HCT116 (cell line): Measurements from ENCODE around the gene RPL10A. TPM values are rescaled to one million over a fixed set of nuclear protein-coding genes. Genes with fewer than 3 reads are reported as not detected.

ENCODE experiments used
- ATAC-seq: fragments of 200-7000 bp; cut with Tn5 transposase; 2 replicates; pipeline ENCODE4 v1.9.1; 2020; ENCODE audit warnings: mild to moderate bottlenecking, moderate library complexity
- BruUV-seq: library from RNA; stranded (reverse); fragments of 400-500 nt; replicated peaks from 2 replicates; lab custom pipeline; 2021; lab: Mats Ljungman, UMichigan
- CTCF ChIA-PET: fragments of 300-600 bp; sonication (Branson Sonifier 250); formaldehyde crosslinking; loops from one replicate; lab custom pipeline; 2021; ENCODE audit warnings: antibody characterized with exemption; lab: Charles Lee
- POLR2A ChIA-PET: fragments of 300-600, 350-600 bp; sonication (Branson Sonifier 250); formaldehyde crosslinking; loops from one replicate; lab custom pipeline; 2021; ENCODE audit warnings: antibody characterized with exemption; lab: Charles Lee
- RAD21 ChIA-PET, 2 experiments: fragments of 300-600 bp; sonication (Branson Sonifier 250); formaldehyde crosslinking; loops; one replicate each; lab custom pipeline; 2023; ENCODE audit warnings: low total read pairs in 2 of 2; ENCODE audit not compliant: uncharacterized antibody in 2 of 2, unreplicated experiment in 2 of 2, low non-redundant PET in 1 of 2; lab: Charles Lee
- DNase-seq: peaks from one replicate; pipeline ENCODE4 v3.0.0-alpha.2; 2010; ENCODE audit warnings: low read depth, low spot score
- H2AFZ ChIP-seq: fragments of 200-600 bp; shearing (Covaris generic), sonication (generic); 2 replicates; pipeline ENCODE4 v1.6.1; 2017; ENCODE audit warnings: low read depth, mixed run types, mixed read lengths, antibody characterized with exemption, low read length; ENCODE audit not compliant: poor library complexity, severe bottlenecking
- H3K27ac ChIP-seq: 2 replicates; pipeline ENCODE4 v1.5.1; 2012; ENCODE audit warnings: low read depth, low read length
- H3K27me3 ChIP-seq: fragments of 200-600 bp; sonication (generic); 2 replicates; pipeline ENCODE4 v1.6.1; 2016; ENCODE audit warnings: mixed run types, low read length, mixed read lengths; ENCODE audit not compliant: insufficient read depth
- H3K36me3 ChIP-seq, 2 experiments: fragments of 200-500 bp in 1 of 2; fragments of 200-600 bp in 1 of 2; sonication (Bioruptor generic) in 1 of 2; sonication (generic) in 1 of 2; 2 replicates each; pipeline versions ENCODE4 v1.5.1 to v1.6.1; 2014 to 2016; ENCODE audit warnings: low read length in 2 of 2, inconsistent platforms in 1 of 2, mixed read lengths in 1 of 2, mixed run types in 1 of 2; ENCODE audit not compliant: insufficient read depth in 2 of 2, control insufficient read depth in 1 of 2
- H3K4me1 ChIP-seq, 2 experiments: fragments of 200-600 bp in 1 of 2; sonication (generic) in 1 of 2; 2 replicates each; pipeline versions ENCODE4 v1.5.1 to v1.6.1; 2012 to 2017; ENCODE audit warnings: low read length in 2 of 2, inconsistent platforms in 1 of 2, mild to moderate bottlenecking in 1 of 2, mixed read lengths in 1 of 2, mixed run types in 1 of 2, moderate library complexity in 1 of 2; ENCODE audit not compliant: insufficient read depth in 2 of 2, control insufficient read depth in 1 of 2
- H3K4me2 ChIP-seq: fragments of 200-600 bp; sonication (generic); 2 replicates; pipeline ENCODE4 v1.6.1; 2017; ENCODE audit warnings: mixed run types, low read length, mixed read lengths
- H3K4me3 ChIP-seq, 2 experiments: fragments of 200-600 bp in 1 of 2; sonication (generic) in 1 of 2; replicated peaks in 1 of 2; 2 replicates each; pipeline ENCODE4 v1.5.1; 2011 to 2016; ENCODE audit warnings: low read length in 2 of 2, control low read depth in 1 of 2, low read depth in 1 of 2, mild to moderate bottlenecking in 1 of 2, mixed read lengths in 1 of 2, mixed run types in 1 of 2
- H3K79me2 ChIP-seq: fragments of 200-600 bp; sonication (generic); 2 replicates; pipeline ENCODE4 v1.6.1; 2017; ENCODE audit warnings: mild to moderate bottlenecking, mixed run types, low read length, moderate library complexity, mixed read lengths; ENCODE audit not compliant: insufficient read depth
- H3K9ac ChIP-seq: fragments of 200-600 bp; sonication (generic); 2 replicates; pipeline ENCODE4 v1.6.1; 2016; ENCODE audit warnings: low read length, mixed read lengths
- H3K9me2 ChIP-seq: fragments of 200-600 bp; sonication (generic), shearing (Covaris generic); 2 replicates; pipeline ENCODE4 v1.6.1; 2017; ENCODE audit warnings: mixed run types, mild to moderate bottlenecking, moderate library complexity; ENCODE audit not compliant: insufficient read depth
- H3K9me3 ChIP-seq, 2 experiments: fragments of 200-500 bp in 1 of 2; fragments of 200-600 bp in 1 of 2; sonication (Bioruptor generic) in 1 of 2; sonication (generic) in 1 of 2; 2 replicates each; pipeline ENCODE4 v1.6.1; 2014 to 2017; ENCODE audit warnings: low read length in 2 of 2, mixed read lengths in 2 of 2, inconsistent platforms in 1 of 2, low read depth in 1 of 2, mild to moderate bottlenecking in 1 of 2, mixed run types in 1 of 2, moderate library complexity in 1 of 2; ENCODE audit not compliant: control insufficient read depth in 1 of 2, insufficient read depth in 1 of 2
- H4K20me1 ChIP-seq: fragments of 200-600 bp; sonication (generic), shearing (Covaris generic); 2 replicates; pipeline ENCODE4 v1.6.1; 2017; ENCODE audit warnings: mixed run types, mild to moderate bottlenecking, moderate library complexity; ENCODE audit not compliant: insufficient read depth
- CBX3 ChIP-seq: IDR thresholded peaks from 2 replicates; pipeline ENCODE4 v1.6.1; 2012; ENCODE audit warnings: low read depth
- CEBPB ChIP-seq: IDR thresholded peaks from 2 replicates; pipeline ENCODE4 v1.6.1; 2012; ENCODE audit warnings: low read depth
- EGR1 ChIP-seq: IDR thresholded peaks from 2 replicates; pipeline ENCODE4 v1.6.1; 2012; ENCODE audit warnings: low read depth
- EZH2 ChIP-seq: fragments of 200-600 bp; sonication (generic); IDR thresholded peaks from 2 replicates; pipeline ENCODE4 v1.6.1; 2017; ENCODE audit warnings: antibody characterized with exemption, mixed run types
- FOSL1 ChIP-seq: IDR thresholded peaks from 2 replicates; pipeline ENCODE4 v1.6.1; 2012; ENCODE audit warnings: low read depth
- POLR2AphosphoS5 ChIP-seq: IDR thresholded peaks from 2 replicates; pipeline ENCODE4 v1.6.1; 2011; ENCODE audit warnings: mild to moderate bottlenecking, low read depth, low read length, moderate library complexity
- RAD21 ChIP-seq: IDR thresholded peaks from 2 replicates; pipeline ENCODE4 v1.6.1; 2012; ENCODE audit warnings: low read depth, mild to moderate bottlenecking
- SIN3A ChIP-seq: IDR thresholded peaks from 2 replicates; pipeline ENCODE4 v1.6.1; 2012; ENCODE audit warnings: low read depth
- SP1 ChIP-seq: IDR thresholded peaks from 2 replicates; pipeline ENCODE4 v1.6.1; 2012; ENCODE audit warnings: low read depth
- SRF ChIP-seq: IDR thresholded peaks from 2 replicates; pipeline ENCODE4 v1.6.1; 2012; ENCODE audit warnings: low read depth
- TCF7L2 ChIP-seq: IDR thresholded peaks from 2 replicates; pipeline ENCODE4 v1.7.0; 2011; ENCODE audit warnings: borderline replicate concordance, inconsistent platforms; ENCODE audit not compliant: insufficient read depth, insufficient read length; ENCODE audit errors: extremely low read depth
- YY1 ChIP-seq: IDR thresholded peaks from 2 replicates; pipeline ENCODE4 v1.6.1; 2011; ENCODE audit warnings: low read length, low read depth, moderate library complexity, mild to moderate bottlenecking; ENCODE audit not compliant: insufficient replicate concordance; ENCODE audit errors: extremely low read depth
- ZFX ChIP-seq: fragments of 450-650 bp; IDR thresholded peaks from 2 replicates; pipeline ENCODE4 v1.6.1; 2017
- ZNF274 ChIP-seq: fragments of 200-500 bp; sonication (Bioruptor generic); IDR thresholded peaks from 2 replicates; pipeline ENCODE4 v1.6.1; 2014; ENCODE audit warnings: mild to moderate bottlenecking, low read depth, low read length, inconsistent platforms
- intact Hi-C: fragments of 100-400 bp; cut with micrococcal nuclease; formaldehyde crosslinking; loops from 2 replicates; pipeline ENCODE4 v1.10.0; 2022
- total RNA-seq: library from RNA; stranded (reverse); gene quantifications from one replicate; pipeline ENCODE4 v1.2.1, GENCODE V29; 2021; ENCODE audit not compliant: unreplicated experiment
- TF ChIP-seq, protein P1 (sequence below): IDR thresholded peaks from 2 replicates; pipeline ENCODE4 v1.6.1; 2012
- TF ChIP-seq, protein P2 (sequence below), 3 experiments: fragments of 200-600 bp in 1 of 3; sonication (generic) in 1 of 3; IDR thresholded peaks in 2 of 3; conservative IDR thresholded peaks in 1 of 3; 2 replicates each; pipeline ENCODE4 v1.5.1; 2012 to 2017; ENCODE audit warnings: low read depth in 2 of 3, low read length in 2 of 3, antibody characterized with exemption in 1 of 3, borderline replicate concordance in 1 of 3, control low read depth in 1 of 3, mild to moderate bottlenecking in 1 of 3, mixed read lengths in 1 of 3, mixed run types in 1 of 3, moderate library complexity in 1 of 3; ENCODE audit not compliant: insufficient read depth in 1 of 3
- TF ChIP-seq, protein P3 (sequence below): IDR thresholded peaks from 2 replicates; pipeline ENCODE4 v1.6.1; 2012; ENCODE audit warnings: low read depth

RPL10A gene
- total RNA-seq, 1 experiment from 2014 or later: 1,981 TPM

DNA sequence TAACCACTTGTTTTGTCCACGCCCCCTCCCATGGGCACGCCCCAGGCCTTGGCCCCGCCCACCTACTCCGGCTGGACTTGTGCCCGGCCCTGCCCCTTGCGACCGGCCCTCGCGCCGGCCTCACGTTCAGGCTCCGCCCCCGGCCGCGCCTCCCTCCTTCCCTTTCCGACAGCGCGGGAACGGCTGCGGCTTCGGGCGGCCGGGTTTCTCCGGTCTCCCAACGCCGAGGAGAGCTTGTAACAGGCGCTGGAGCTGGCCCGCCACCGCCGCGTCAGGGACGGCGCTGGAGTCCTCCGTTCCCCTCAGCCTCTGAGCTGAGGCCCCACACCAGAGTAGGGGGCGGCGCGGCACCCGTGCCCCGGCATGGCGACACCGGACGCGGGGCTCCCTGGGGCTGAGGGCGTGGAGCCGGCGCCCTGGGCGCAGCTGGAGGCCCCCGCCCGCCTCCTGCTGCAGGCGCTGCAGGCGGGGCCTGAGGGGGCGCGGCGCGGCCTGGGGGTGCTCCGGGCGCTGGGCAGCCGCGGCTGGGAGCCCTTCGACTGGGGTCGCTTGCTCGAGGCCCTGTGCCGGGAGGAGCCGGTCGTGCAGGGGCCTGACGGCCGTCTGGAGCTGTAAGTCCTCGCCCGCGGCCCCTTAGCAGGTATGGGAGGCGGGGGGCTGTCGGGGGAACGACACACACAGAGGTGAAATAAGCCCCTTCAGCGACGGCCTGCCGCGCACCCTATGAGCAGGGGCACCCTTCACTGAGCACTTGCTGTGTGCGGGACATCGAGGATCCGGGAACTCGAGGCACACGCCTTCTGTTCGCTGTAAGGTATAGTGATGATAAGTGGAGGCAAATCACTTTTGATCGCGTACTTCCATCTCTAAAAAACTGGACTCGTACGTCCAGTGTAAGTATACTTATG, 15.8 kb upstream of the RPL10A start, which contains the start of gene FANCE (continued):
- no peak for TF ChIP-seq RAD21

DNA sequence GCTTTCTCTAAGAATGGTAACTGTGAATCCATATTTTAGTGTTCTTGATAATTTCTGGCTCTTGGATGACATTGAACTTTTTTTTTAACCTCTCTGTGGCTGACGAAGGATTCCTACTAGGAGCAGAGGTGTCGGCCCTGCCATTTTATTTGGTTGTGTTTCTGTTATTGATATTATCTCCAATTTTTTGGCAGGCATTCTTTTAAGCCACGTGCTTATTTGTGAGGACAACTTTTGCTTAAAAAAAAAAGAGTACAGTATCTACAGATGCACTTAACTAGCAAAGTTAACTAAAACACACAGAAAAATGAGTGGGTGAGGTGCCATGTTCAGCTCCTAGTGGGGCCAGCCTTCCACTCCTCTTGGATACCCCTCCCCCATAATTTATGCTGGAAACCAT, 15.0 kb upstream of the RPL10A start:
- Histone ChIP-seq H4K20me1 (no peaks in the 10 kb centered on the region), H3K27ac (no peak overlapping the region), H3K9ac (peak overlapping the region; percentile 76), H2AFZ (no peak overlapping the region), H3K9me2 (no peaks in the 10 kb centered on the region), H3K79me2 (no peaks in the 10 kb centered on the region), H3K27me3 (no peaks in the 10 kb centered on the region), H3K36me3 (peaks cover 2 to 11% of the 10 kb centered on the region in 2 experiments; a peak in 3 of 4 replicates), H3K9me3 (no peaks in the 10 kb centered on the region), H3K4me3 (peak overlapping the region; percentile 62 to 72), H3K4me2 (peak overlapping the region; percentile 93), H3K4me1 (peaks cover 13 to 28% of the 10 kb centered on the region in 2 experiments; a peak in 3 of 4 replicates)
- intact Hi-C loops: no loop called here
- CTCF ChIA-PET: interaction anchor here (6.8 kb wide), 1 partner anchor 112 kb away, joined by 120 read pairs; the partner anchor contains the start of gene PPARD
- ATAC-seq: no peak
- BruUV-seq: TSS peak; percentile 67
- POLR2A ChIA-PET: interaction anchor here (1.7 kb wide), 1 partner anchor 15 kb away, joined by 6 read pairs; the partner anchor contains the start of gene RPL10A
- RAD21 ChIA-PET: no interaction called here
- no peak for DNase-seq
- TF ChIP-seq POLR2AphosphoS5: no peak
- TF ChIP-seq, protein P1, sequence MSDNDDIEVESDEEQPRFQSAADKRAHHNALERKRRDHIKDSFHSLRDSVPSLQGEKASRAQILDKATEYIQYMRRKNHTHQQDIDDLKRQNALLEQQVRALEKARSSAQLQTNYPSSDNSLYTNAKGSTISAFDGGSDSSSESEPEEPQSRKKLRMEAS: no peak
- no peak for TF ChIP-seq SRF
- no peak for TF ChIP-seq EGR1
- no peak for TF ChIP-seq CBX3
- no peak for TF ChIP-seq ZNF274
- no peak for TF ChIP-seq ZFX
- no peak for TF ChIP-seq FOSL1
- TF ChIP-seq YY1: no peak
- TF ChIP-seq EZH2: no peak
- TF ChIP-seq TCF7L2: no peak
- no peak for TF ChIP-seq SIN3A
- no peak for TF ChIP-seq CEBPB
- TF ChIP-seq SP1: no peak
- TF ChIP-seq, protein P2, sequence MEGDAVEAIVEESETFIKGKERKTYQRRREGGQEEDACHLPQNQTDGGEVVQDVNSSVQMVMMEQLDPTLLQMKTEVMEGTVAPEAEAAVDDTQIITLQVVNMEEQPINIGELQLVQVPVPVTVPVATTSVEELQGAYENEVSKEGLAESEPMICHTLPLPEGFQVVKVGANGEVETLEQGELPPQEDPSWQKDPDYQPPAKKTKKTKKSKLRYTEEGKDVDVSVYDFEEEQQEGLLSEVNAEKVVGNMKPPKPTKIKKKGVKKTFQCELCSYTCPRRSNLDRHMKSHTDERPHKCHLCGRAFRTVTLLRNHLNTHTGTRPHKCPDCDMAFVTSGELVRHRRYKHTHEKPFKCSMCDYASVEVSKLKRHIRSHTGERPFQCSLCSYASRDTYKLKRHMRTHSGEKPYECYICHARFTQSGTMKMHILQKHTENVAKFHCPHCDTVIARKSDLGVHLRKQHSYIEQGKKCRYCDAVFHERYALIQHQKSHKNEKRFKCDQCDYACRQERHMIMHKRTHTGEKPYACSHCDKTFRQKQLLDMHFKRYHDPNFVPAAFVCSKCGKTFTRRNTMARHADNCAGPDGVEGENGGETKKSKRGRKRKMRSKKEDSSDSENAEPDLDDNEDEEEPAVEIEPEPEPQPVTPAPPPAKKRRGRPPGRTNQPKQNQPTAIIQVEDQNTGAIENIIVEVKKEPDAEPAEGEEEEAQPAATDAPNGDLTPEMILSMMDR (IDR thresholded peaks at IDR 0.05 in 2 of 3, conservative IDR thresholded peaks at IDR 0.05 in 1 of 3; ENCODE audit: borderline replicate concordance in 1 of 3, insufficient read depth in 1 of 3, low read depth in 2 of 3, low read length in 2 of 3): no peak
- TF ChIP-seq, protein P3, sequence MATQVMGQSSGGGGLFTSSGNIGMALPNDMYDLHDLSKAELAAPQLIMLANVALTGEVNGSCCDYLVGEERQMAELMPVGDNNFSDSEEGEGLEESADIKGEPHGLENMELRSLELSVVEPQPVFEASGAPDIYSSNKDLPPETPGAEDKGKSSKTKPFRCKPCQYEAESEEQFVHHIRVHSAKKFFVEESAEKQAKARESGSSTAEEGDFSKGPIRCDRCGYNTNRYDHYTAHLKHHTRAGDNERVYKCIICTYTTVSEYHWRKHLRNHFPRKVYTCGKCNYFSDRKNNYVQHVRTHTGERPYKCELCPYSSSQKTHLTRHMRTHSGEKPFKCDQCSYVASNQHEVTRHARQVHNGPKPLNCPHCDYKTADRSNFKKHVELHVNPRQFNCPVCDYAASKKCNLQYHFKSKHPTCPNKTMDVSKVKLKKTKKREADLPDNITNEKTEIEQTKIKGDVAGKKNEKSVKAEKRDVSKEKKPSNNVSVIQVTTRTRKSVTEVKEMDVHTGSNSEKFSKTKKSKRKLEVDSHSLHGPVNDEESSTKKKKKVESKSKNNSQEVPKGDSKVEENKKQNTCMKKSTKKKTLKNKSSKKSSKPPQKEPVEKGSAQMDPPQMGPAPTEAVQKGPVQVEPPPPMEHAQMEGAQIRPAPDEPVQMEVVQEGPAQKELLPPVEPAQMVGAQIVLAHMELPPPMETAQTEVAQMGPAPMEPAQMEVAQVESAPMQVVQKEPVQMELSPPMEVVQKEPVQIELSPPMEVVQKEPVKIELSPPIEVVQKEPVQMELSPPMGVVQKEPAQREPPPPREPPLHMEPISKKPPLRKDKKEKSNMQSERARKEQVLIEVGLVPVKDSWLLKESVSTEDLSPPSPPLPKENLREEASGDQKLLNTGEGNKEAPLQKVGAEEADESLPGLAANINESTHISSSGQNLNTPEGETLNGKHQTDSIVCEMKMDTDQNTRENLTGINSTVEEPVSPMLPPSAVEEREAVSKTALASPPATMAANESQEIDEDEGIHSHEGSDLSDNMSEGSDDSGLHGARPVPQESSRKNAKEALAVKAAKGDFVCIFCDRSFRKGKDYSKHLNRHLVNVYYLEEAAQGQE: no peak
